ENCODE data around the gene PEX11G.

DNA sequence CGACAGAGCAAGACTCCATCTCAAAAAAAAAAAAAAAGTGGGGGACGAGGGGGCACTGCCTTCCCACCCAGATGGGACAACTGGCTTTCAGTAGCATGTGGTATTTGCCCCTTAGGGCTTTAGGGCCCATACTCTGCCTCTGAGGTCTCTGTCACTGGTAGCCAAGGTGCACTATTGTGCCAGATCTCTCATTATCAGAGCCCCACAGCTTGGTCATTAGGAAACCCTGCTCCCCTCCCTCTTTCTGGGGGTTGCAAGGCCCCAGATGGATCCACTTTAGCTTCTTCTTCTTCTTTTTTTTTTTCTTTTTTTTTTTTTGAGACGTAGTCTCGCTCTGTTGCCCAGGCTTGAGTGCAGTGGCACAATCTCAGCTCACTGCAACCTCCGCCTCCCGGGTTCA lies 15.8 kb upstream of the PEX11G start:
- TF ChIP-seq, protein P1, sequence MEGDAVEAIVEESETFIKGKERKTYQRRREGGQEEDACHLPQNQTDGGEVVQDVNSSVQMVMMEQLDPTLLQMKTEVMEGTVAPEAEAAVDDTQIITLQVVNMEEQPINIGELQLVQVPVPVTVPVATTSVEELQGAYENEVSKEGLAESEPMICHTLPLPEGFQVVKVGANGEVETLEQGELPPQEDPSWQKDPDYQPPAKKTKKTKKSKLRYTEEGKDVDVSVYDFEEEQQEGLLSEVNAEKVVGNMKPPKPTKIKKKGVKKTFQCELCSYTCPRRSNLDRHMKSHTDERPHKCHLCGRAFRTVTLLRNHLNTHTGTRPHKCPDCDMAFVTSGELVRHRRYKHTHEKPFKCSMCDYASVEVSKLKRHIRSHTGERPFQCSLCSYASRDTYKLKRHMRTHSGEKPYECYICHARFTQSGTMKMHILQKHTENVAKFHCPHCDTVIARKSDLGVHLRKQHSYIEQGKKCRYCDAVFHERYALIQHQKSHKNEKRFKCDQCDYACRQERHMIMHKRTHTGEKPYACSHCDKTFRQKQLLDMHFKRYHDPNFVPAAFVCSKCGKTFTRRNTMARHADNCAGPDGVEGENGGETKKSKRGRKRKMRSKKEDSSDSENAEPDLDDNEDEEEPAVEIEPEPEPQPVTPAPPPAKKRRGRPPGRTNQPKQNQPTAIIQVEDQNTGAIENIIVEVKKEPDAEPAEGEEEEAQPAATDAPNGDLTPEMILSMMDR (IDR thresholded peaks at IDR 0.05): no peak
- TF ChIP-seq POLR2A (IDR thresholded peaks at IDR 0.05): no peak
